GM23248 (cell line): ENCODE measurements around the gene TMPRSS11A.

ENCODE experiments used
- EZH2 ChIP-seq: fragments of 200-600 bp; sonication (generic); IDR thresholded peaks from 2 replicates; pipeline ENCODE4 v1.6.1; 2018; ENCODE audit warnings: antibody characterized with exemption, mild to moderate bottlenecking; ENCODE audit not compliant: insufficient read depth, poor library complexity, severe bottlenecking
- EZH2phosphoT487 ChIP-seq: fragments of 200-600 bp; sonication (generic); IDR thresholded peaks from 2 replicates; pipeline ENCODE4 v1.6.1; 2018; ENCODE audit warnings: antibody characterized with exemption, moderate library complexity, mild to moderate bottlenecking, low read depth; ENCODE audit not compliant: insufficient read depth

DNA sequence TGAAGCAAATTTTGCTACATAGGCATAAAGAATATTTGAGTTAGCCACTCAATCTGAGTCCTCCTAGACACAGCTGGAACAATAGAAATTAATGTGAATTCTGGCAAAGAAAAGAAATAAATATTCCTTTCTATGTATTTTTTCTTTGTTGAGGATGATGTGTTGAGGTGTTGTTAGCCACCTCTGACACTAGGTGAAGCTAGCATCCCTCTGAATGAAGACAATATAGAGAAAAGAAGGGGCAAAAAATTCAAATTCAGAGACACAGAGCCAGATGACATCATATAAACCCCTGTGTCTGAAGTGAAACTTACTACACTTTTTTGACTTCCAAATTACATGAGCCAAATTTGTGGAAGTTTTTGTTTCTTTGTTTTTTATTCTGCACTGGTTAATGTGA is 44.9 kb downstream of the TMPRSS11A start:
- TF ChIP-seq EZH2phosphoT487 (no peak), EZH2 (no peak)
